CD4-positive, alpha-beta T cell (primary cell): ENCODE data around the gene LUC7L2. TPM values are rescaled to one million over a fixed set of nuclear protein-coding genes. Genes with fewer than 3 reads are reported as not detected.
"Not testable (repeated sequence)": the region's sequence is repeated elsewhere in the genome, so short reads cannot be mapped to it uniquely, and the experiment has no call there.

Source experiments
- ATAC-seq: fragments of 200-7000 bp; cut with Tn5 transposase; one replicate; pipeline ENCODE4 v1.10.0; 2022; ENCODE audit warnings: mild to moderate bottlenecking; ENCODE audit not compliant: poor library complexity
- CTCF ChIA-PET: fragments of 350-600 bp; sonication (Branson Sonifier 250); formaldehyde crosslinking; loops from one replicate; lab custom pipeline; 2021; ENCODE audit warnings: antibody characterized with exemption, inconsistent platforms; lab: Charles Lee
- POLR2A ChIA-PET: fragments of 350-600 bp; sonication (Branson Sonifier 250); formaldehyde crosslinking; loops from one replicate; lab custom pipeline; 2021; ENCODE audit warnings: antibody characterized with exemption, inconsistent platforms; lab: Charles Lee
- DNase-seq, 14 experiments: peaks; one replicate each; pipeline ENCODE4 v3.0.0-alpha.2; 2013 to 2020; ENCODE audit warnings: mixed read lengths in 2 of 14
- H3K27ac ChIP-seq, 2 donors: one replicate each; pipeline versions ENCODE4 v1.5.1 to v1.7.0; 2013; ENCODE audit warnings: low read length in 2 of 2, low read depth in 1 of 2, mild to moderate bottlenecking in 1 of 2
- H3K27me3 ChIP-seq, 2 experiments: 1 replicate in 1 of 2; 2 replicates in 1 of 2; pipeline versions ENCODE4 v1.6.1 to v1.7.0; 2013; ENCODE audit warnings: low read length in 2 of 2, control low read depth in 1 of 2, mild to moderate bottlenecking in 1 of 2, moderate library complexity in 1 of 2; ENCODE audit not compliant: insufficient read depth in 2 of 2, control insufficient read depth in 1 of 2
- H3K36me3 ChIP-seq: one replicate; pipeline ENCODE4 v1.6.1; 2013; ENCODE audit warnings: low read length, control low read depth; ENCODE audit not compliant: insufficient read depth
- H3K4me1 ChIP-seq: one replicate; pipeline ENCODE4 v1.6.1; 2013; ENCODE audit warnings: low read length, control low read depth; ENCODE audit not compliant: insufficient read depth
- H3K4me3 ChIP-seq: one replicate; pipeline ENCODE4 v1.5.1; 2013; ENCODE audit warnings: mild to moderate bottlenecking, low read length, moderate library complexity
- H3K9me3 ChIP-seq, 2 experiments: 1 replicate in 1 of 2; 2 replicates in 1 of 2; pipeline versions ENCODE4 v1.6.1 to v1.7.0; 2013; ENCODE audit warnings: low read length in 2 of 2, mild to moderate bottlenecking in 2 of 2, control low read depth in 1 of 2, moderate library complexity in 1 of 2; ENCODE audit not compliant: control insufficient read depth in 1 of 2, insufficient read depth in 1 of 2
- H3K27ac Mint-ChIP-seq: one replicate; pipeline ENCODE4 v1.8.0; 2020; ENCODE audit warnings: mixed read lengths
- H3K27me3 Mint-ChIP-seq: one replicate; pipeline ENCODE4 v1.8.0; 2021; ENCODE audit warnings: mixed read lengths
- H3K36me3 Mint-ChIP-seq: one replicate; pipeline ENCODE4 v1.8.0; 2021; ENCODE audit warnings: low read depth, mixed read lengths
- H3K4me1 Mint-ChIP-seq: one replicate; pipeline ENCODE4 v1.8.0; 2021; ENCODE audit warnings: low read depth, mixed read lengths
- H3K4me3 Mint-ChIP-seq: one replicate; pipeline ENCODE4 v1.8.0; 2020; ENCODE audit warnings: mild to moderate bottlenecking, mixed read lengths
- H3K9me3 Mint-ChIP-seq: one replicate; pipeline ENCODE4 v1.8.0; 2020; ENCODE audit warnings: mixed read lengths
- CTCF ChIP-seq: fragments of 200-600 bp; IDR thresholded peaks from one replicate; pipeline ENCODE4 v1.8.0; 2022; ENCODE audit warnings: antibody characterized with exemption, mild to moderate bottlenecking
- intact Hi-C, 2 experiments: fragments of 100-400 bp; cut with DNase I in 1 of 2; cut with micrococcal nuclease in 1 of 2; formaldehyde crosslinking; loops; one replicate each; pipeline versions ENCODE4 v1.15.1 to v1.9.0; 2023 to 2025; cut with DNase I, micrococcal nuclease
- total RNA-seq, 174 experiments: library from RNA in 2 of 174; stranded (reverse) in 2 of 174; gene quantifications; one replicate each; pipeline ENCODE4 v1.2.3 and lab custom pipeline; 2021 to 2026

Gene LUC7L2
- total RNA-seq, 2 experiments from 2014 or later = 177 to 194 TPM

DNA sequence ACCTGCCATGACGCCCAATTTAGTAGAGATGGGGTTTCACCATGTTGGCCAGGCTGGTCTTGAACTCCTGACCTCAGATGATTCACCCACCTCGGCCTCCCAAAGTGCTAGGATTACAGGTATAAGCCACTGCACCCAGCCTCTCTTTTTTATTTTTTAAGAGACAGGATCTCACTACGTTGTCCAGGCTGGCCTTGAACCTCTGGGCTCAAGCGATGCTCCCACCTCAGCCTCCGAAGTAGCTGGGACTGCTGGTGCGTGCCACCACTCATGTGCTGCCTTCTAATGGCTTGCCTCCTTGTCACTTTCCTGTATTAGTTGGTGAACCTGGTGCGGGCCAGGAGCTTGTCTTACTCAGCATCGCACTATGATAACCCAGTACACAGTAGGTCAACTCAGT lies 96.8 kb downstream of the LUC7L2 start:
- Mint-ChIP-seq H3K27me3 (no peaks in the 10 kb centered on the region), H3K9me3 (no peaks in the 10 kb centered on the region), H3K27ac (no peak overlapping the region), H3K36me3 (no peaks in the 10 kb centered on the region), H3K4me1 (no peaks in the 10 kb centered on the region), H3K4me3 (no peak overlapping the region)
- no peak overlapping the region for H3K4me3 ChIP-seq
- CTCF ChIA-PET = no interaction called here
- no peak overlapping the region for H3K27ac ChIP-seq
- ATAC-seq (no peak), DNase-seq (no peak)
- no peak for TF ChIP-seq CTCF
- POLR2A ChIA-PET = no interaction called here
- H3K36me3 ChIP-seq = no peaks in the 10 kb centered on the region
- H3K4me1 ChIP-seq = no peaks in the 10 kb centered on the region
- intact Hi-C loops = no loop called here
- no peaks in the 10 kb centered on the region for H3K9me3 ChIP-seq
- no peaks in the 10 kb centered on the region for H3K27me3 ChIP-seq

- no peak overlapping the region for H3K4me3 ChIP-seq
- POLR2A ChIA-PET = no interaction called here
- H3K9me3 ChIP-seq = no peaks in the 10 kb centered on the region
- no peak for DNase-seq
- Mint-ChIP-seq H3K9me3 (no peaks in the 10 kb centered on the region), H3K27me3 (no peaks in the 10 kb centered on the region), H3K4me1 (no peaks in the 10 kb centered on the region), H3K4me3 (no peak overlapping the region), H3K36me3 (no peaks in the 10 kb centered on the region), H3K27ac (no peak overlapping the region)
- intact Hi-C loops = no loop called here
- H3K4me1 ChIP-seq = no peaks in the 10 kb centered on the region
- no peak for TF ChIP-seq CTCF
- CTCF ChIA-PET = no interaction called here
- no peaks in the 10 kb centered on the region for H3K36me3 ChIP-seq
- H3K27ac ChIP-seq = no peak overlapping the region
- no peaks in the 10 kb centered on the region for H3K27me3 ChIP-seq
- no peak for ATAC-seq
These were observed 97.7 kb downstream of the LUC7L2 start for GRCh38 chr7:139457153-139457946.

- H3K9me3 Mint-ChIP-seq, H3K27ac ChIP-seq, H3K36me3 Mint-ChIP-seq, H3K27me3 ChIP-seq, CTCF ChIA-PET, H3K9me3 ChIP-seq, H3K27ac Mint-ChIP-seq, intact Hi-C loops, H3K27me3 Mint-ChIP-seq, H3K36me3 ChIP-seq, DNase-seq, H3K4me1 Mint-ChIP-seq, ATAC-seq, H3K4me1 ChIP-seq, H3K4me3 Mint-ChIP-seq, POLR2A ChIA-PET, H3K4me3 ChIP-seq: not testable (repeated sequence)
These were observed 103.7 kb downstream of the LUC7L2 start for GRCh38 chr7:139463421-139463820.

DNA sequence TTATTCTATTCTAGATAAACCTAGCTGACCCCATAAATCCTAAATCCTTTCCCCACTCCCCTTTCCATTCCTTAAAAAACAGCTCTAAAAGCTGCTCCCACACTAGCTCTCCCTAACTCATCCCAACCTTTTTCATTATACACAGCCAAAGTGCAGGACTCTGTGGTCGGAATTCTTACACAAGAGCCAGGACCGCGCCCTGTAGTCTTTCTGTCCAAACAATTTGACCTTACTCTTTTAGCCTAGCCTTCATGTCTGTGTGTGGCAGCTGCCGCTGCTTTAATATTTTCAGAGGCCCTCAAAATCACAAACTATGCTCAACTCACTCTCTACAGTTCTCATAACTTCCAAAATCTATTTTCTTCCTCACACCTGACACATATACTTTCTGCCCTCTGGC lies 104.8 kb downstream of the LUC7L2 start:
- H3K4me3 ChIP-seq, H3K27me3 Mint-ChIP-seq, DNase-seq, H3K27ac Mint-ChIP-seq, H3K9me3 Mint-ChIP-seq, CTCF ChIA-PET, H3K9me3 ChIP-seq, H3K4me1 Mint-ChIP-seq, H3K27ac ChIP-seq, POLR2A ChIA-PET, H3K27me3 ChIP-seq, intact Hi-C loops, ATAC-seq, H3K36me3 ChIP-seq, H3K4me3 Mint-ChIP-seq, H3K36me3 Mint-ChIP-seq, H3K4me1 ChIP-seq: not testable (repeated sequence)

GRCh38 chr7:139465072-139465471 lies 105.4 kb downstream of the LUC7L2 start:
- DNase-seq, H3K36me3 Mint-ChIP-seq, H3K27me3 Mint-ChIP-seq, H3K9me3 Mint-ChIP-seq, H3K36me3 ChIP-seq, H3K4me3 Mint-ChIP-seq, H3K9me3 ChIP-seq, H3K27me3 ChIP-seq, H3K27ac Mint-ChIP-seq, ATAC-seq, CTCF ChIA-PET, H3K4me3 ChIP-seq, H3K4me1 Mint-ChIP-seq, H3K27ac ChIP-seq, POLR2A ChIA-PET, intact Hi-C loops, H3K4me1 ChIP-seq: not testable (repeated sequence)

DNA sequence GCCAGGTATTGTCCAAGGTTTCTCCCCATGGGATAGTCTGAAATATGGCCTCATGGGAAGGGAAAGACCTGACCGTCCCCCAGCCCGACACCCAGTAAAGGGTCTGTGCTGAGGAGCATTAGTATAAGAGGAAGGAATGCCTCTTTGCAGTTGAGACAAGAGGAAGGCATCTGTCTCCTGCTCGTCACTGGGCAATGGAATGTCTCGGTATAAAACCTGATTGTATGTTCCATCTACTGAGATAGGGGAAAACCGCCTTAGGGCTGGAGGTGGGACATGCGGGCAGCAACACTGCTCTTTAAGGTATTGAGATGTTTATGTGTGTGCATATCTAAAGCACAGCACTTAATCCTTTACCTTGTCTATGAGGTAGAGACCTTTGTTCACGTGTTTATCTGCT lies 108.0 kb downstream of the LUC7L2 start:
- not testable (repeated sequence) for H3K9me3 Mint-ChIP-seq

More for the DNA sequence above, 108.0 kb downstream of the LUC7L2 start:
- H3K4me3 Mint-ChIP-seq, H3K27me3 ChIP-seq, ATAC-seq, DNase-seq, intact Hi-C loops, H3K27ac ChIP-seq, H3K36me3 Mint-ChIP-seq, H3K27ac Mint-ChIP-seq, H3K27me3 Mint-ChIP-seq, POLR2A ChIA-PET, H3K4me1 Mint-ChIP-seq, CTCF ChIA-PET, H3K9me3 ChIP-seq, H3K4me3 ChIP-seq, H3K36me3 ChIP-seq, H3K4me1 ChIP-seq: not testable (repeated sequence)
